Transverse colon (tissue), 4 donors: Measurements from ENCODE around the gene MRPL37. TPM values are rescaled to one million over a fixed set of nuclear protein-coding genes. Genes with fewer than 3 reads are reported as not detected.
"Not testable (repeated sequence)": the region's sequence is repeated elsewhere in the genome, so short reads cannot be mapped to it uniquely, and the experiment has no call there.

Source experiments
- DNase-seq: peaks from one replicate; pipeline ENCODE4 v3.0.0-alpha.2; 2019
- H3K27ac ChIP-seq, 4 donors: fragments of 200-600 bp; sonication (generic); 2 replicates each; pipeline ENCODE4 v1.5.1; 2016 to 2018; ENCODE audit warnings: inconsistent platforms in 4 of 4
- H3K27me3 ChIP-seq: fragments of 200-600 bp; sonication (generic); 2 replicates; pipeline ENCODE4 v1.5.1; 2017; ENCODE audit warnings: inconsistent platforms
- H3K36me3 ChIP-seq, 4 donors: fragments of 200-600 bp; sonication (generic); 2 replicates each; pipeline ENCODE4 v1.5.1; 2017 to 2019; ENCODE audit warnings: inconsistent platforms in 4 of 4
- H3K4me1 ChIP-seq, 4 donors: fragments of 200-600 bp; sonication (generic); 2 replicates each; pipeline ENCODE4 v1.5.1; 2017 to 2020; ENCODE audit warnings: inconsistent platforms in 4 of 4
- H3K4me3 ChIP-seq, 4 donors: fragments of 200-600 bp; sonication (generic); 1 replicate in 1 of 4; 2 replicates in 3 of 4; pipeline versions ENCODE4 v1.5.1 to v1.6.1; 2017 to 2019; ENCODE audit warnings: inconsistent platforms in 4 of 4
- H3K9me3 ChIP-seq, 2 donors: fragments of 200-600 bp; sonication (generic); 2 replicates each; pipeline ENCODE4 v1.5.1; 2017 to 2019; ENCODE audit warnings: inconsistent platforms in 2 of 2
- CTCF ChIP-seq, 5 experiments: fragments of 200-600 bp in 3 of 5; fragments of 450-650 bp in 2 of 5; sonication (generic) in 3 of 5; IDR thresholded peaks; 1 replicate in 2 of 5; 2 replicates in 3 of 5; pipeline ENCODE4 v1.5.1; 2016 to 2017; ENCODE audit warnings: antibody characterized with exemption in 5 of 5, inconsistent platforms in 3 of 5, mild to moderate bottlenecking in 2 of 5, moderate library complexity in 1 of 5
- EP300 ChIP-seq: sonication (generic); formaldehyde crosslinking; IDR thresholded peaks from one replicate; pipeline ENCODE4 v1.6.1; 2017; ENCODE audit warnings: antibody characterized with exemption, low read depth
- POLR2A ChIP-seq: fragments of 450-650 bp; IDR thresholded peaks from one replicate; pipeline ENCODE4 v1.6.1; 2016; ENCODE audit warnings: antibody characterized with exemption, mild to moderate bottlenecking, moderate library complexity
- POLR2AphosphoS5 ChIP-seq, 3 donors: sonication (generic); formaldehyde crosslinking; IDR thresholded peaks; one replicate each; pipeline ENCODE4 v1.6.1; 2016; ENCODE audit warnings: antibody characterized with exemption in 3 of 3
- WGBS, 2 donors: methylation state at CpG; one replicate each; pipeline ENCODE4 v1.1.5; 2018; ENCODE audit warnings: low coverage in 1 of 2; 5-methylcytosine and 5-hydroxymethylcytosine counted together
- in situ Hi-C, 4 donors: fragments of 200-750 bp; cut with MboI; loops; one replicate each; pipeline versions ENCODE4 v1.15.0 to v1.15.1; 2017; ENCODE audit warnings: low sequenced_read_pairs in 3 of 4, low pct_ligation_motif_present in 1 of 4, low pct_unique_long_range_greater_than_20kb in 1 of 4
- intact Hi-C: fragments of 100-400 bp; cut with DNase I; formaldehyde crosslinking; loops from one replicate; pipeline ENCODE4 v1.15.1; 2023; ENCODE audit warnings: low total_unique reads
- total RNA-seq, 4 donors: library from RNA; depleted of rRNA; stranded (reverse); fragments of >200 nt; gene quantifications; one replicate each; pipeline ENCODE4 v1.1.0, GENCODE V29; 2016

The MRPL37 gene
- total RNA-seq, 4 donors from 2014 or later = 9.7 to 122 (median 57.8) TPM

- DNase-seq = no peak
- peak overlapping the region; percentile 80 to 87 (median 82) for H3K27ac ChIP-seq
- 11 to 23% methylated on average over 9 to 17 of the region's 17 CpGs for WGBS, 2 donors
- in situ Hi-C loops = loop anchor here in 1 of 4 donors (25.0 kb wide), 1 partner anchor 188 kb away; no protein-coding TSS in a partner anchor
- no peaks in the 10 kb centered on the region for H3K27me3 ChIP-seq
- H3K4me3 ChIP-seq = peak overlapping the region; percentile 51 to 97 (median 90)
- TF ChIP-seq CTCF (IDR thresholded peaks at IDR 0.05) = no peak
- no peak for TF ChIP-seq POLR2AphosphoS5 (IDR thresholded peaks at IDR 0.05)
- no peak for TF ChIP-seq EP300
- TF ChIP-seq POLR2A = no peak
- H3K36me3 ChIP-seq = no peaks in the 10 kb centered on the region
- H3K4me1 ChIP-seq = peaks cover 10 to 28% (median 23%) of the 10 kb centered on the region in 4 donors
- intact Hi-C loops = no loop called here
- no peaks in the 10 kb centered on the region for H3K9me3 ChIP-seq
These were observed 709 bp upstream of the MRPL37 start for GRCh38 chr1:54199151-54199764.

- Histone ChIP-seq H3K27me3 (no peaks in the 10 kb centered on the region), H3K36me3 (peaks cover 0 to 6% (median 2%) of the 10 kb centered on the region in 4 donors), H3K9me3 (no peaks in the 10 kb centered on the region), H3K4me3 (peak overlapping the region; percentile 84 to 97 (median 90)), H3K4me1 (peaks cover 10 to 28% (median 23%) of the 10 kb centered on the region in 4 donors), H3K27ac (peak overlapping the region; percentile 80 to 87 (median 82))
- no peak for DNase-seq
- no peak for TF ChIP-seq EP300
- in situ Hi-C loops (no loop called here), intact Hi-C loops (loop anchor here (5.0 kb wide), 1 partner anchor 287 kb away; no protein-coding TSS in a partner anchor)
- WGBS, 2 donors = 1% methylated on average over 15 of the region's 15 CpGs; no CpG with 5 or more reads in 1 of the 2 donors
These were observed 591 bp downstream of the MRPL37 start for GRCh38 chr1:54200519-54200997.

- Histone ChIP-seq H3K4me3 (no peak overlapping the region), H3K9me3 (no peaks in the 10 kb centered on the region), H3K36me3 (peaks cover 0 to 18% (median 7%) of the 10 kb centered on the region in 4 donors), H3K4me1 (peaks cover 7 to 23% (median 18%) of the 10 kb centered on the region in 4 donors), H3K27ac (no peak overlapping the region), H3K27me3 (no peaks in the 10 kb centered on the region)
- in situ Hi-C loops (no loop called here), intact Hi-C loops (loop anchor here (5.0 kb wide), 1 partner anchor 283 kb away; no protein-coding TSS in a partner anchor)
- no peak for DNase-seq
- TF ChIP-seq POLR2A (no peak), EP300 (no peak), POLR2AphosphoS5 (IDR thresholded peaks at IDR 0.05) (no peak), CTCF (IDR thresholded peaks at IDR 0.05) (no peak)
- WGBS, 2 donors = 82 to 95% methylated on average over 2 to 7 of the region's 7 CpGs
These were observed 4.2 kb downstream of the MRPL37 start for GRCh38 chr1:54204199-54204598.

GRCh38 chr1:54207287-54207686 lies 7.3 kb downstream of the MRPL37 start:
- no peak for DNase-seq
- Histone ChIP-seq H3K27ac (no peak overlapping the region), H3K4me1 (peaks cover 0 to 2% (median 0%) of the 10 kb centered on the region in 4 donors), H3K27me3 (no peaks in the 10 kb centered on the region), H3K4me3 (no peak overlapping the region), H3K36me3 (peaks cover 0 to 43% (median 21%) of the 10 kb centered on the region in 4 donors), H3K9me3 (no peaks in the 10 kb centered on the region)
- intact Hi-C loops = no loop called here
- in situ Hi-C loops = no loop called here
- 65 to 100% methylated on average over 1 of the region's 1 CpG for WGBS, 2 donors
- TF ChIP-seq CTCF (IDR thresholded peaks at IDR 0.05) (no peak), POLR2AphosphoS5 (IDR thresholded peaks at IDR 0.05) (no peak), EP300 (no peak), POLR2A (no peak)

GRCh38 chr1:54207896-54208295 lies 7.9 kb downstream of the MRPL37 start:
- WGBS, 2 donors = 68% methylated on average over 4 of the region's 4 CpGs; no CpG with 5 or more reads in 1 of the 2 donors
- in situ Hi-C loops, H3K27me3 ChIP-seq, H3K27ac ChIP-seq, intact Hi-C loops, H3K4me3 ChIP-seq, H3K9me3 ChIP-seq, H3K4me1 ChIP-seq, DNase-seq: not testable (repeated sequence)
- H3K36me3 ChIP-seq = peaks cover 0 to 46% (median 24%) of the 10 kb centered on the region in 4 donors
